Measurements from ENCODE around the gene TPCN1. TPM values are rescaled to one million over a fixed set of nuclear protein-coding genes. Genes with fewer than 3 reads are reported as not detected.

TPCN1 gene
- total and polyA plus RNA-seq, 2 of the 8 experiments (the other 6 are each of a cell fraction or from before 2014, with no cell fraction given): 14.9 to 21.4 TPM

- FAIRE-seq: no peak
These were observed 112.9 kb downstream of the TPCN1 start for GRCh38 chr12:113333877-113334785.

More at GRCh38 chr12:113333877-113334785, 112.9 kb downstream of the TPCN1 start:
- Histone ChIP-seq H4K5ac (ENCODE audit: insufficient read length, low read depth, low read length) (no peak overlapping the region), H3K4me3 (ENCODE audit: extremely low read depth in 1 of 4, insufficient read depth in 2 of 4, low read depth in 3 of 4, low read length in 4 of 4) (peak overlapping the region; percentile 61 to 72 (median 68)), H2BK12ac (ENCODE audit: low read depth, low read length) (no peak overlapping the region), H4K20me1 (replicated peaks in 1 of 2; ENCODE audit: control insufficient read depth in 1 of 2, insufficient read depth in 2 of 2, low read length in 2 of 2) (peaks cover 0 to 1% of the 10 kb centered on the region in 2 experiments), H3K27me3 (replicated peaks in 1 of 4; ENCODE audit: control insufficient read depth in 3 of 4, extremely low read depth in 1 of 4, insufficient read depth in 3 of 4, low read length in 3 of 4) (peaks cover 0 to 11% (median 9%) of the 10 kb centered on the region in 4 experiments; a peak in 5 of 7 replicates), H3K4ac (replicated peaks; ENCODE audit: insufficient read length, low read depth, low read length) (no peak overlapping the region), H3K9me3 (ENCODE audit: insufficient read depth in 2 of 2, low read depth in 1 of 2, low read length in 1 of 2) (no peaks in the 10 kb centered on the region), H3K79me2 (ENCODE audit: control insufficient read depth in 1 of 2, insufficient read depth in 2 of 2, low read length in 2 of 2) (no peaks in the 10 kb centered on the region), H2AFZ (ENCODE audit: low read length) (0 out of 2 replicates have a peak overlapping the region, but pooled peaks have one; percentile 15), H3K4me1 (replicated peaks in 1 of 4; ENCODE audit: control insufficient read depth in 3 of 4, insufficient read depth in 4 of 4, low read length in 3 of 4) (peaks cover 0 to 5% (median 1%) of the 10 kb centered on the region in 4 experiments; a peak in 3 of 7 replicates), H3K36me3 (ENCODE audit: control insufficient read depth in 2 of 4, insufficient read depth in 4 of 4, low read length in 3 of 4) (no peaks in the 10 kb centered on the region), H2BK15ac (ENCODE audit: low read length) (no peak overlapping the region), H3K27ac (ENCODE audit: low read depth, low read length) (no peak overlapping the region), H2BK120ac (replicated peaks; ENCODE audit: low read depth, low read length) (no peak overlapping the region), H3K56ac (replicated peaks; ENCODE audit: insufficient read length, low read depth, low read length) (no peak overlapping the region), H3K14ac (ENCODE audit: insufficient read length) (no peak overlapping the region), H4K91ac (replicated peaks; ENCODE audit: insufficient read length, low read length) (no peak overlapping the region), H3K18ac (ENCODE audit: extremely low read depth, low read length) (no peak overlapping the region), H2AK5ac (ENCODE audit: low read depth, low read length) (no peak overlapping the region), H2BK5ac (ENCODE audit: low read depth, low read length) (no peak overlapping the region), H3K23ac (ENCODE audit: insufficient read length) (no peak overlapping the region), H3K23me2 (ENCODE audit: low read depth, low read length) (peaks cover 5% of the 10 kb centered on the region; the same call in 1 of the 2 replicates), H3K79me1 (ENCODE audit: low read depth, low read length) (no peaks in the 10 kb centered on the region), H3K4me2 (ENCODE audit: insufficient read depth in 1 of 2, low read depth in 2 of 2, low read length in 2 of 2) (peak overlapping the region; percentile 81 to 87), H3K9ac (replicated peaks in 1 of 4; ENCODE audit: extremely low read depth in 1 of 4, low read depth in 3 of 4, low read length in 3 of 4) (peak overlapping the region in 2 of 4 experiments; percentile 13 to 57; a peak in 5 of 7 replicates), H4K8ac (ENCODE audit: extremely low read depth, insufficient read depth, low read length) (no peak overlapping the region), H2BK20ac (ENCODE audit: low read length) (no peak overlapping the region)
- ChIA-PET POLR2A (ENCODE audit: partially characterized antibody) (interaction anchor here (0.6 to 1.9 kb wide), 8 partner anchors 10 to 485 kb away, joined by 3 to 8 read pairs (median 3); no protein-coding TSS in a partner anchor), CTCF (ENCODE audit: partially characterized antibody) (interaction anchor here (0.6 to 1.2 kb wide), 2 partner anchors 10 to 388 kb away, joined by 3 to 4 read pairs; no protein-coding TSS in a partner anchor)
- DNase-seq (ENCODE audit: low read depth in 1 of 2, low spot score in 2 of 2): no peak
- WGBS, 2 experiments (ENCODE audit: extremely low coverage in 1 of 2, insufficient coverage in 1 of 2, insufficient read length in 1 of 2, insufficient replicate concordance in 2 of 2, low coverage in 1 of 2, low lambda C conversion rate in 2 of 2, missing lambda C conversion rate in 1 of 2): 57% methylated on average over 27 of the region's 27 CpGs; no CpG with 5 or more reads in 1 of the 2 experiments
- no peak for TF ChIP-seq HDAC2 (IDR thresholded peaks at IDR 0.05; ENCODE audit: borderline replicate concordance in 1 of 2, low read depth in 2 of 2, low read length in 2 of 2)
- TF ChIP-seq ASH2L (IDR thresholded peaks at IDR 0.05; ENCODE audit: low read length): peak; percentile 38

Data from H1 (cell line).